Epithelial cell of proximal tubule (primary cell): ENCODE data around the gene KLF6. TPM values are rescaled to one million over a fixed set of nuclear protein-coding genes. Genes with fewer than 3 reads are reported as not detected.
"Not testable (repeated sequence)": the region's sequence is repeated elsewhere in the genome, so short reads cannot be mapped to it uniquely, and the experiment has no call there.

Source experiments
- DNase-seq: peaks from one replicate; pipeline ENCODE4 v3.0.0-alpha.2; 2011; ENCODE audit warnings: low read depth
- H3K4me3 ChIP-seq: 2 replicates; pipeline ENCODE4 v1.5.1; 2011; ENCODE audit warnings: low read depth, mild to moderate bottlenecking, low read length
- CTCF ChIP-seq: conservative IDR thresholded peaks from 2 replicates; pipeline ENCODE4 v1.5.1; 2012; ENCODE audit warnings: low read depth, mild to moderate bottlenecking, low read length
- total RNA-seq: library from RNA; depleted of rRNA; stranded (reverse); fragments of >200 nt; gene quantifications from 2 replicates; pipeline ENCODE4 v1.2.3, GENCODE V29; 2015

The KLF6 gene
- total RNA-seq, 1 donor from 2014 or later, result 88.1 TPM

DNA sequence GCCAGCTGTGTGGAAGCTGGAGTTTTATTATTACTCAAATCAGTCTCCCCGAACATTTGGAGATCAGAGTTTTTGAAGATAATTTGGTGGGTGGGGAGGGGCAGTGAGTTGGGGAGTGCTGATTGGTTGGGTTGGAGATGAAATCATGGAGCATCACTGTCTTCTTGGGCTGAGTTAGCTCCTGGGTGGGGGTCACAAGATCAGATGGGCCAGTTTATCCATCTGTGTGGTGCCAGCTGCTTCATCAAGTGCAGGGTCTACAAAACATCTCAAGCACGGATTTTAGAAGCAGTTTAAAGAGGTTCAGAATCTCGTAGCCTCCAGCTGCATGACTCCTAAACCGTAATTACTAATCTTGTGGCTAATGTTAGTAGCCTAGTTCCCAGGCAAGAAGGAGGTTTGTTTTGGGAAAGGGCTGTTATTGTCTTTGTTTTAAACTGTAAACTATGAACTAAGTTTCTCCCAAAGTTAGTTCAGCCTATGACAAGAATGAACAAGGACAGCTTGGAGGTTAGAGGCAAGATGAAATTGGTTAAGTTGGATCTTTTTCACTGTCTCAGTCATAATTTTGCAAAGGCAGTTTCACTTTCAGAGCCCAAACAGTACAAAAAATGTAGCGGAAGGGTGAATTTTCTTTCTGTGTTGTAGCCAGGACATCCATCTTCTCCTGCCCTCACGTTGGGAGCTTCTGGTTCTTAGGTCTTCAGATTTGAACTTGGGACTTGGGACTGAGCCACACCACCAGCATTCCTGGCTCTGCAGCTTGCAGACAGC is 43.1 kb downstream of the KLF6 start:
- H3K4me3 ChIP-seq, result no peak overlapping the region
- TF ChIP-seq CTCF, result no peak
- DNase-seq, result no peak

- H3K4me3 ChIP-seq, result no peak overlapping the region
- TF ChIP-seq CTCF, result no peak
- peak; percentile 99 for DNase-seq
Measured at GRCh38 chr10:3740157-3740871, 44.7 kb downstream of the KLF6 start.

DNA sequence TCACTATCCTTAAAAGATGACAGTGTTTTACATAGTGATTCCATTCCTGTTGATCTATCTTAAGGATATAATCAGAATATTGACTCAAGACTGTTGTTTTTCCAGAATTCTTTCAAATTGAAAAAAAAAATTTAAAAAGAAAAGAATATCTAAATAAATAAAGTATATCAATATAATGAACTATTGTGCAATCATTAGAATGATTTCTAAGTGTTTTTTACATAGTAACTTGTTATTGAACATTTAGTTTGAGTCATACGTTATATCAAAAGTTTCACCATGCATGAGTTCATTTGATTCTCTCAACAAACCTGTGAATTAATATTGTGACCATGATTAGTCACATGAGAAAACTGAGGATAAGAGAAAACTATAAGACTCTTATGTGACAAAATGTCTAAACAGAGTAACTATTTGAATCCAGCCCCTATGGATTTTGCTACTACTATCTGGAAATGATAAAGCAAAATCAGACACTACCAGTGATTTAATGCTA is 46.1 kb downstream of the KLF6 start:
- no peak overlapping the region for H3K4me3 ChIP-seq
- no peak for TF ChIP-seq CTCF
- DNase-seq, result no peak

DNA sequence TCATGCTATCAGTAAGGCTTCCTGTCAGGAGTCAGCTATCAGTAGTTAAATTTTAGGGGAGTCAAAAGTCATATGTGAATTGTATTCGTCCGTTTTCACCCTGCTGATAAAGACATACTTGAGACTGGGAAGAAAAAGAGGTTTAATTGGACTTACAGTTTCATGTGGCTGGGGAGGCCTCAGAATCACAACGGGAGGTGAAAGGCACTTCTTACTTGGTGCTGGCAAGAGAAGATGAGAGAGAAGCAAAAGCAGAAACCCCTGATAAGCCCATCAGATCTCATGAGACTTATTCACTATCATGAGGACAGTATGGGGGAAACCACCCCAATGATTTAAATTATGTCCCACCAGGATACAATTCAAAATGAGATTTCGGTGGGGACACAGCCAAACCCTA is 47.1 kb downstream of the KLF6 start:
- no peak for DNase-seq
- H3K4me3 ChIP-seq, result no peak overlapping the region
- no peak for TF ChIP-seq CTCF

GRCh38 chr10:3735175-3735574 is 49.8 kb downstream of the KLF6 start:
- no peak for TF ChIP-seq CTCF
- DNase-seq, result no peak
- no peak overlapping the region for H3K4me3 ChIP-seq

- DNase-seq, result no peak
- H3K4me3 ChIP-seq, result no peak overlapping the region
- no peak for TF ChIP-seq CTCF
Measured at GRCh38 chr10:3734111-3734510, 50.9 kb downstream of the KLF6 start.

DNA sequence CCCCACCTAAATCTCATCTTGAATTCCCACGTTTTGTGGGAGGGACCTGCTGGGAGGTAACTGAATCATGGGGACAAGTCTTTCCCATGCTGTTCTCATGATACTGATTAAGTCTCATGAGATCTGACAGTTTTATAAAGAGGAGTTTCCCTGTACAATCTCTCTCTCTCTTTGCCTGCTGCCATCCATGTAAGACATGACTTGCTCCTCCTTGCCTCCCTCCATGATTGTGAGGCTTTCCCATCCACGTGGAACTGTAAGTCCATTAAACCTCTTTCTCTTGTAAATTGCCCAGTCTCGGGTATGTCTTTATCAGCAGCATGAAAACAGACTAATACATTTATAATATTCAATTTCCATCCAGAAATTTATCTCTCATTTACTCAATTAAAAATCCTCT is 52.8 kb downstream of the KLF6 start:
- not testable (repeated sequence) for H3K4me3 ChIP-seq, DNase-seq
